ENCODE results near the gene SIRT5.

GRCh38 chr6:13614926-13615791 is 40.8 kb downstream of the SIRT5 start, which contains the start of gene NOL7:
- peak; percentile 22 for TF ChIP-seq YY1 (IDR thresholded peaks at IDR 0.05; ENCODE audit: insufficient read depth, insufficient read length)
- no peak for TF ChIP-seq SUZ12 (IDR thresholded peaks at IDR 0.05; ENCODE audit: extremely low read depth, insufficient read depth, insufficient read length)
- no peak for TF ChIP-seq ZNF274 (IDR thresholded peaks at IDR 0.05; ENCODE audit: low read depth, low read length)
